IPS-15b (cell line): ENCODE results near the gene PRAC1.
A peak's percentile ranks its signal among the peaks of the same experiment; 100 is the strongest.

ENCODE experiments used
- H3K27me3 ChIP-seq: one replicate; pipeline ENCODE4 v1.6.1; 2013; ENCODE audit warnings: low read length; ENCODE audit not compliant: control insufficient read depth, insufficient read depth
- H3K36me3 ChIP-seq: one replicate; pipeline ENCODE4 v1.6.1; 2013; ENCODE audit warnings: low read length; ENCODE audit not compliant: control insufficient read depth, insufficient read depth
- H3K4me1 ChIP-seq: one replicate; pipeline ENCODE4 v1.6.1; 2013; ENCODE audit warnings: mild to moderate bottlenecking, low read length; ENCODE audit not compliant: control insufficient read depth, insufficient read depth
- H3K4me3 ChIP-seq: one replicate; pipeline ENCODE4 v1.5.1; 2013; ENCODE audit warnings: low read depth, low read length
- H3K9ac ChIP-seq: one replicate; pipeline ENCODE4 v1.6.1; 2013; ENCODE audit warnings: low read depth, mild to moderate bottlenecking, low read length
- H3K9me3 ChIP-seq: one replicate; pipeline ENCODE4 v1.6.1; 2013; ENCODE audit warnings: mild to moderate bottlenecking, low read length; ENCODE audit not compliant: control insufficient read depth, insufficient read depth

PRAC1 gene

DNA sequence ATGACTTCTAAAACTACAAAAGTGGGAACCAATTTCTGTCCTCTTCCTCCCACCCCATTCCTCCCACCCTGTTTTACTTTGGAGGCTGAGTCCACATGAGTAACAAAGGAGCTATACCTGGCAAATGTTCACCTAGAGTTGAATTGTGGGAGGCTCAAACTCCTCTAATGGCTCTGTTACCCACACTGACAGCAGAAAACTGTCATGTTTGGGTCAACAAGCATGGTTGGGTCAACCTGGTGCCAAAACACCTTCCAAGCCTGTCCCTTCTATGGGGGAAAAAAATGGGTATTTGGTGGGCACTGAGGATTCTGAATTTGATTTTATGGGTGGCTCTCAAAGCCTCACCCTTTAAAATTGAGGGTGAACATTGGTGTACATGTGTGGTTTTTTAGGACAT, 18.2 kb upstream of the PRAC1 start:
- Histone ChIP-seq H3K9me3 (no peaks in the 10 kb centered on the region), H3K36me3 (no peaks in the 10 kb centered on the region), H3K9ac (no peak overlapping the region), H3K4me3 (no peak overlapping the region), H3K4me1 (no peaks in the 10 kb centered on the region), H3K27me3 (peaks cover 100% of the 10 kb centered on the region)

DNA sequence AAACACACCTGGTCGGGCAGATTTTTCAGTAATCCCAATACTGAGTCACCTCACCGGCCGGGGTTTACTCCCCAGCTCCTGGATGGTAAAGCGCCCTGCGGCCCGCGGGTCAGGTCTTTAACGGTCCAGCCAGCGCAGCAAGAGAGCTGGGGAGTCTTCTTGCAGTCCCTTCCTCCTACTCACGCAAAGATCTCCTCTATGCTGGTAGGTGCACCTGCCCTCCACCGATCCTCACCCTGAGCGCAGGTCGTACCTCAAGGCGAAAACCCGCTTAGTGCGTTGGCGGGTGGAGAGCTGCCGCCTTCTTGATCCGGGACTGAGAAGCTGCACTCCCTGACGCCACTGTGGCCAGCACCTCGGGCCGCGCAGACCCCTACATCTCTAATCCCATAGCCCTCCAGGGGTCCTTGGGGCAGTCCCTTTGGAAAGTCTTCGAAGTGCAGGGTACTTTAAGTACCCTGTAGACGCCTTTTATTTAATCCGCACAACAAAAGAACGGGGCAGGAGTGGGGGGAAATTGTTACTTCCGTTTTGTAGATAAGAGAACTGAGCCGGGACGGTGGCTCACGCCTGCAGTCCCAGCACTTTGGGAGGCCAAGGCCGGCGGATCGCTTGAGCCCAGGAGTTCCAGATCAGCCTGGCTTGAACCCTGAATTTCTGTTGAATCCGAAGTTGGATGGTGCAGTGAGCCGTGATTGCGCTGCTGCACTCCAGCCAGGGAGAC, 16.6 kb upstream of the PRAC1 start:
- H3K9me3 ChIP-seq, result no peaks in the 10 kb centered on the region
- no peak overlapping the region for H3K4me3 ChIP-seq
- H3K4me1 ChIP-seq, result no peaks in the 10 kb centered on the region
- H3K9ac ChIP-seq, result no peak overlapping the region
- H3K27me3 ChIP-seq, result peaks cover 100% of the 10 kb centered on the region
- H3K36me3 ChIP-seq, result no peaks in the 10 kb centered on the region

DNA sequence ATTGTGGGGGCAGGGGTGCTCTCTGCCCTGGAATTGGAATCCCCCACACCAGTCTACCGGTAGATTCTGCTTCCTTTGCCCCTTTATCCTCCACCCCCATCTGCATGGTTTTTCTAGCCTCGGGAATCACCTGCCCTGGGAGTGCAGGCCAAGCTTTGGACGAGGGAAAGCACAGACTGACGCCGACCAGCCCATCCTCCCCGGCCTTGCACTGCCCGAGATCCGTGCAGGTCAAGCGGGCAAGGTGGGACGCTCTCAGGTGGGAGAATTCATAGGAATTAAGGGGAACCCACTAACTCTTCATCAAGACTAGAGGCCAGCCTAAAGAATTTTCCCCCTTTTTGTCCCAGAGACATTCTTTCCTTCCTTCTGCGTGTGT, 16.1 kb upstream of the PRAC1 start:
- Histone ChIP-seq H3K4me1 (no peaks in the 10 kb centered on the region), H3K27me3 (peaks cover 100% of the 10 kb centered on the region)

DNA sequence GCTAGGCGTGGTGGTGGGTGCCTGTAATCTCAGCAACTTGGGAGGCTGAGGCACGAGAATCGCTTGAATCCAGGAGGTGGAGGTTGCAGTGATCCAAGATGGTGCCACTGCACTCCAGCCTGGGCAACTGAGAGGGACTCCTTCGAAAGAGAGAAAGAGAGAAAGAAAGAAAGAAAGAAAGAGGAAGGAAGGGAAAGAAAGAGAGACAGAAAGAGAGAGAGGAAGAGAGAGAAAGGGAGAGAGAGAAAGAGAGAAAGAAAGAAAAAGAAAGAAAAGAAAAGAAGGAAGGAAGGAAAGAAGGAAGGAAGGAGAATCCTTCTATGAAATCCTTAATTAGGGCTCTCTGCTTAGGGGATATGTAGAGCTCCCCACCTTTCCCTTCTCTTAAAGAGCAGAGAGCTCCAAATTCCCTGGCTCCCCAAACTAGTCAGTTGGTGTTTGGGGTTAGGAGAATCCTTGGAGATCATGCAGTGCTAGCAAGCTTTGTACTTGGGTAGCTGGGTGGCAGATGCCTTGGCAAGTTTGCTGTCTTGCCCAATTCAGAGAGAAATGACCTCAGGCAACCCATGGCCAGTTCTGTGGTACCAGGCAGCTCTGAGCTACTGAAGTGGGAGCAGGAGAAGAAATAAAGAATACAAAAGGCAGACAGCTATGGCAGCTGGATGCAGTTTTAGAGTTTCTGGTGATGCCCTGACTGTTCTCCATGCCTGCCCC, 15.2 kb upstream of the PRAC1 start:
- H3K4me3 ChIP-seq, result peak overlapping the region; percentile 10
- H3K4me1 ChIP-seq, result no peaks in the 10 kb centered on the region
- H3K9me3 ChIP-seq, result no peaks in the 10 kb centered on the region
- no peaks in the 10 kb centered on the region for H3K36me3 ChIP-seq
- H3K9ac ChIP-seq, result no peak overlapping the region
- peaks cover 100% of the 10 kb centered on the region for H3K27me3 ChIP-seq

More for the DNA sequence above, 16.1 kb upstream of the PRAC1 start:
- no peaks in the 10 kb centered on the region for H3K36me3 ChIP-seq
- H3K9ac ChIP-seq, result no peak overlapping the region
- H3K9me3 ChIP-seq, result no peaks in the 10 kb centered on the region
- H3K4me3 ChIP-seq, result peak overlapping the region; percentile 10

DNA sequence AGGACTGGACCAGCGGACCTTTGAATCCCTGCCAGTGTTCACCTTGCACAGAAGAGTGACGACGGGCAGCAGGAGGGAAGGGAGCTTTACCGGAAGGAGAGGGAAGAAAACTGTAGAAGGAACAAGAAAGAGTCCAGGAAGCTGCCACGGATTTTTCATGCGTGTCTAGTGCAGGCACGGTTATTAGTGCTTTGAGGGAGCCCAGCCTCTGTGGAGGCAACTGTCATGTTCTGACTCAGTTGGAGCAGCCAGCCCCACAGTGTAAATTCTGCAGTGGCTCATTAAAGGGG, 12.7 kb upstream of the PRAC1 start:
- Histone ChIP-seq H3K4me1 (no peaks in the 10 kb centered on the region), H3K4me3 (peak overlapping the region; percentile 20), H3K27me3 (peaks cover 100% of the 10 kb centered on the region), H3K9ac (no peak overlapping the region), H3K36me3 (no peaks in the 10 kb centered on the region), H3K9me3 (no peaks in the 10 kb centered on the region)

DNA sequence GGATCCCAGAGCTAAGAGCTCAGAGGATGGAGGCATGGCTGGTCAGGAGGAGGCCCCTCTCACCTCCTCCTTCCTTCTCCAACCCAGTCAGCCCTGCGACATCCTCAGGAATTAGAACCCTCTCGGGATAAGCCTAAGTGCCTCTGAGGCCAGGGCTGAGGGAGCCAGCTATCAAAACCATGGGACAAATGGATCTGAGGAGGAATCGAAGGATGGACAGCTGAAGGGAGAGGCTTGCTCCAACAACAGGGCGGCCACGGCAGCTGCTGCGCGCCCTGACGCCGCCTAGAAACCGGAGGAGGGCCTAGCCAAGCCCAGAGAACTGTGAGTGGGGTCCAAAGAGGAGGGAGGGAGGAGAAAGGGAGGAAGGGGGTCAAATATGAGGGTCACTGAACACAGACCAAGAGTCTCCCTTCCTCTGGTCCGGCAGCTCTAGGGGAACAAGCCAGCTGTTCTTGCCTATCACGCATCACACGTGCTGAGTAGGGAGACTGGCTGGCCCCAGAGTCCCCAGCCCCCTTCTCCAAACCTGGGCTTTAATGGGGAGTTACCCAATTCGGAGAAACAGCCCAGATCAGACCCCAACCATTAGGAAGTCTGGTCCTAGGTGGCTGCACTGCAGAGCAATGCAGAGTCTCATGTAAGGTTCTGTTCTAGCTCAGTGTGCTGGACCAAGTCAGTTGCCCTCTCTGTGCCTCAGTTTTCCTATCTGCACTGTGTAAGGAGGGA, 12.2 kb upstream of the PRAC1 start:
- Histone ChIP-seq H3K9me3 (no peaks in the 10 kb centered on the region), H3K27me3 (peaks cover 100% of the 10 kb centered on the region), H3K36me3 (no peaks in the 10 kb centered on the region), H3K4me3 (peak overlapping the region; percentile 20), H3K4me1 (no peaks in the 10 kb centered on the region), H3K9ac (no peak overlapping the region)

DNA sequence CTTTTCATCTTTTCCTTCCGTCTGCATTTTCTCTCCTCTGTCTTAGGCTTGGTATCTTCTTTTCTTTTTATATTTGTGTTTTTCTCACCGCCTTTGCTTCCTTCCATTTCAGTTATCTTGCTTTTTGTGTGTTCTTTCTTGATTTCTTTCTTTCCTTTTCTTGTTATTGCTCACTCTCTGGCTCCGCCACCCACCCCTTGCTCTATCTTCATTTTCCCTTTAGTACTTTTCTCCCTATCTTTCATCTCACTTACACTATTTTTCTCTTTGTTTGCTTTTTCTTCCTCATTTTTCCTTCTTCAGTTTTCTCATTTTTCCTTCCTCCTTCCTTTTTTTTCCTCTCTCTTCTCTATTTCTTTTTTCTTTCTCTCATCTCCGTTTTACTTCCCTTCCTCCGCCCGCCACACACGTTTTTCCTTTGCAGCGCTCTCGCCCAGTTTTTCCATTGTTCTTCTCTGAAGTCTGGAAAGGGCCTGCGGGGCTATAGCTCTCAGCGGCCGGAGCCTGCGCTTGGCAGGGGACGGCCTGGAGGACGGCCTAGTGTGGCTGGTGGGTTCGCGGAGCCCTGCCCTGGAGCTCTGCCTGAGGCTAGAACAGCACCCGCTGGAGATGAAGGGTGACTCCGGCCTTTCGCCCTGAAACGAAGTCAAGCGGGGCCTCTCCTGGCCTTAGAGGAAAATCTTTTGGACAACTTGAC, 11.5 kb upstream of the PRAC1 start:
- Histone ChIP-seq H3K9me3 (no peaks in the 10 kb centered on the region), H3K4me1 (no peaks in the 10 kb centered on the region), H3K4me3 (peak overlapping the region; percentile 20), H3K36me3 (no peaks in the 10 kb centered on the region), H3K9ac (no peak overlapping the region), H3K27me3 (peaks cover 100% of the 10 kb centered on the region)

DNA sequence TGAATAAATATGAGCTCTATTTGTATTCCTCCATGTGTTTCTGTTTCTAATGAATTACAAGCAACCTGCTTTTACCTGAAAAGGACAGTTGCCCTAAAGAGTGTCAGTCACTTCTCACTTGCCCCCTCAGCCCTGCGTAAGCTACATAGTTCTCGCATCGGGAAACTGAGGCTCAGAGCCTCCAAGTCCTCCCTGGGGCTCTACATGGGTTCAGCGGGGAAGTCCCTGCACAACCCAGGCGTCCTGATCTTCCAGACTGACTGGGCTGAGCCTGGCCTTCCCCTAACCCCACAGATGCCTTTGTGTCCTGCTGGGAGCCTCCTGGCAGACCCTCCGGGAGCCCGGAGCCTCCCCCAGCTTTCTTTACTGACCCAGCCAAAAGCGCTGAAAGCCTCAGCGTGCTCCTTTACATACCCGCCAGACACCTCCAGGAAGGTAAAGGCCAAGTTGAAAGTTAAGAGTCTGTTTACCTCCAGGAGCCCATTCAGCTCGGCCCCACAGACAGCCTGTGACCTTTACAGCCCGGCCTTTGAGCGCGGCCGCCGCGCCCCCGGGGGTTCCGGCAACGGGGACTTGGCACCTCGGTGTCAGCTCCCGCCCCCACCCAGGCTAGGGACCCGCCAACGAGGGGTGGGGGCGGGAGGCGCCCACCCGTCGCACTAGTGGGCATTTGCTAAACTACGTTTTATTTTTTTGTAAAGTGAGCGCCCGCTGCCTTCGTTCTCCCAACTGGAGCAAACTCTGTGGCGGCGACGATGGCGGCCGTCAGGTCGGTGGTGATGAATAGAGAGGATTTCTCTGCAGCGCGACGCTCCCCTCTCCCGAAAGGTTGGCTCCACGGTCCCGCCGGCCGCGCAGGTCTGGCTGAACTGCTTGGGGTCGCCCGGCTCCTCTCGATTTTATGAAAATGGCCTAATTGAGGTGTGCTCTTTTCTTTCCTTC, 10.6 kb upstream of the PRAC1 start:
- Histone ChIP-seq H3K27me3 (peaks cover 100% of the 10 kb centered on the region), H3K36me3 (no peaks in the 10 kb centered on the region), H3K4me1 (no peaks in the 10 kb centered on the region), H3K9me3 (no peaks in the 10 kb centered on the region), H3K9ac (no peak overlapping the region), H3K4me3 (no peak overlapping the region)

DNA sequence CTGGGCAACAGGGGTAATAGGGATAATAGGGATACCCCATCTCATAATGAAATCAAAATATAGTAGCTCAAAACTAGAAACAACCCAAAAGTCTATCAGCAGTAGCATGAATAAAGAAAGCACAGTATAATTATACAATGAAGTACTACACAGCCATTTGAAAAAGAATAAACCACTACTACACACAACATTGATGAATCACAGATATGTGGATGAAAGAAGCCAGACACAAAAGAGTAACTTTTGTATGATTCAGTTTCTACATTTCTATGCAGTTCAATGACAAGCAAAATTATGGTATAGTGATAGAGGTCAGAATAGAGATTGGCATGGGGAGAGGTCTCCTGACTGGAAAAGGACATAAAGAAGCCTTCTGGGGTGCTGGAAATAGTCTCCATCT, 9.0 kb upstream of the PRAC1 start:
- H3K9ac ChIP-seq, result no peak overlapping the region
- no peaks in the 10 kb centered on the region for H3K4me1 ChIP-seq
- H3K9me3 ChIP-seq, result no peaks in the 10 kb centered on the region
- H3K4me3 ChIP-seq, result no peak overlapping the region
- no peaks in the 10 kb centered on the region for H3K36me3 ChIP-seq
- peaks cover 100% of the 10 kb centered on the region for H3K27me3 ChIP-seq

DNA sequence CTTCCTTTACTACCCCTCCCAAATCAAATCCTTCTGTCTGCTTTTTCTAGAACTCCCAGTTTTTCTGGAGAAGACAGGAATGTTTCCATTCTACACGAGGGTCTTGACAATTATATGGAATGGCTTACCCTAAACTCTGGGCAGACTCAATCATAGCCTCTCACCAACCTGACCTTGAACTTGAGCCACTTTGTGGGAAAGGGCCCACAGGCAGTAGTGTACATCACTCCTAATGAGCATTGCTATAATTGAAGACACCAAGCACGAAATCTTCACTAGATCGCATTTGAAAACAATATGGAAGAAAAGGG, 7.9 kb upstream of the PRAC1 start:
- Histone ChIP-seq H3K36me3 (no peaks in the 10 kb centered on the region), H3K27me3 (peaks cover 100% of the 10 kb centered on the region), H3K9me3 (no peaks in the 10 kb centered on the region), H3K4me1 (no peaks in the 10 kb centered on the region), H3K4me3 (no peak overlapping the region), H3K9ac (no peak overlapping the region)
